ENCODE data around the gene PTPRM. TPM values are rescaled to one million over a fixed set of nuclear protein-coding genes. Genes with fewer than 3 reads are reported as not detected.

Gene PTPRM
- total and polyA plus RNA-seq, 2 of the 8 experiments (the other 6 are each of a cell fraction or from before 2014, with no cell fraction given), result 4.1 to 7.0 TPM

GRCh38 chr18:7955175-7955574 is 388.1 kb downstream of the PTPRM start:
- Histone ChIP-seq H3K4me2 (ENCODE audit: insufficient read depth in 1 of 2, low read depth in 2 of 2, low read length in 2 of 2) (no peak overlapping the region), H3K9me3 (ENCODE audit: insufficient read depth in 2 of 2, low read depth in 1 of 2, low read length in 1 of 2) (no peaks in the 10 kb centered on the region), H3K14ac (ENCODE audit: insufficient read length) (no peak overlapping the region), H4K91ac (replicated peaks; ENCODE audit: insufficient read length, low read length) (no peak overlapping the region), H3K36me3 (ENCODE audit: control insufficient read depth in 2 of 4, insufficient read depth in 4 of 4, low read length in 3 of 4) (no peaks in the 10 kb centered on the region), H2BK20ac (ENCODE audit: low read length) (no peak overlapping the region), H3K23ac (ENCODE audit: insufficient read length) (no peak overlapping the region), H3K27ac (ENCODE audit: low read depth, low read length) (no peak overlapping the region), H3K23me2 (ENCODE audit: low read depth, low read length) (no peaks in the 10 kb centered on the region), H2AK5ac (ENCODE audit: low read depth, low read length) (no peak overlapping the region), H3K4ac (replicated peaks; ENCODE audit: insufficient read length, low read depth, low read length) (no peak overlapping the region), H4K8ac (ENCODE audit: extremely low read depth, insufficient read depth, low read length) (no peak overlapping the region), H3K79me1 (ENCODE audit: low read depth, low read length) (no peaks in the 10 kb centered on the region), H4K20me1 (replicated peaks in 1 of 2; ENCODE audit: control insufficient read depth in 1 of 2, insufficient read depth in 2 of 2, low read length in 2 of 2) (no peaks in the 10 kb centered on the region), H4K5ac (ENCODE audit: insufficient read length, low read depth, low read length) (no peak overlapping the region), H2BK5ac (ENCODE audit: low read depth, low read length) (no peak overlapping the region), H3K4me1 (replicated peaks in 1 of 4; ENCODE audit: control insufficient read depth in 3 of 4, insufficient read depth in 4 of 4, low read length in 3 of 4) (no peaks in the 10 kb centered on the region; a peak in 1 of 7 replicates), H3K79me2 (ENCODE audit: control insufficient read depth in 1 of 2, insufficient read depth in 2 of 2, low read length in 2 of 2) (no peaks in the 10 kb centered on the region), H2BK12ac (ENCODE audit: low read depth, low read length) (0 out of 2 replicates have a peak overlapping the region, but pooled peaks have one; percentile 28), H2BK15ac (ENCODE audit: low read length) (no peak overlapping the region), H2BK120ac (replicated peaks; ENCODE audit: low read depth, low read length) (no peak overlapping the region), H3K9ac (replicated peaks in 1 of 4; ENCODE audit: extremely low read depth in 1 of 4, low read depth in 3 of 4, low read length in 3 of 4) (no peak overlapping the region), H3K56ac (replicated peaks; ENCODE audit: insufficient read length, low read depth, low read length) (no peak overlapping the region), H3K18ac (ENCODE audit: extremely low read depth, low read length) (no peak overlapping the region), H3K27me3 (replicated peaks in 1 of 4; ENCODE audit: control insufficient read depth in 3 of 4, extremely low read depth in 1 of 4, insufficient read depth in 3 of 4, low read length in 3 of 4) (no peaks in the 10 kb centered on the region), H3K4me3 (ENCODE audit: extremely low read depth in 1 of 4, insufficient read depth in 2 of 4, low read depth in 3 of 4, low read length in 4 of 4) (no peak overlapping the region), H2AFZ (ENCODE audit: low read length) (no peak overlapping the region)
- POLR2A ChIA-PET (ENCODE audit: partially characterized antibody), result no interaction called here
- DNase-seq (ENCODE audit: low read depth in 1 of 2, low spot score in 2 of 2) (no peak), FAIRE-seq (no peak)
- TF ChIP-seq SAP30 (IDR thresholded peaks at IDR 0.05; ENCODE audit: insufficient read depth, insufficient replicate concordance, low read length) (no peak), ATF2 (IDR thresholded peaks at IDR 0.05; ENCODE audit: low read length) (no peak), E2F6 (IDR thresholded peaks at IDR 0.05) (no peak), BACH1 (IDR thresholded peaks at IDR 0.05; ENCODE audit: low read length) (no peak), TCF12 (IDR thresholded peaks at IDR 0.05; ENCODE audit: low read depth, low read length) (no peak), KDM5A (IDR thresholded peaks at IDR 0.05; ENCODE audit: low read length) (no peak), ZNF274 (IDR thresholded peaks at IDR 0.05; ENCODE audit: borderline replicate concordance, extremely low read depth, low read length) (no peak), CBX8 (IDR thresholded peaks at IDR 0.05; ENCODE audit: borderline replicate concordance, low read depth, low read length) (no peak), BRCA1 (IDR thresholded peaks at IDR 0.05; ENCODE audit: low read depth, low read length) (no peak), KDM1A (IDR thresholded peaks at IDR 0.05; ENCODE audit: borderline replicate concordance, low read length) (no peak), TEAD4 (IDR thresholded peaks at IDR 0.05; ENCODE audit: low read depth, low read length) (no peak), POLR2A (IDR thresholded peaks at IDR 0.05; ENCODE audit: control extremely low read depth in 1 of 2, low read depth in 2 of 2, low read length in 2 of 2) (no peak)
- CTCF ChIA-PET (ENCODE audit: partially characterized antibody), result interaction anchor here (0.5 to 1.6 kb wide), 7 partner anchors 11 to 349 kb away, joined by 3 to 7 read pairs (median 3); no protein-coding TSS in a partner anchor
- WGBS, 2 experiments (ENCODE audit: extremely low coverage in 1 of 2, insufficient coverage in 1 of 2, insufficient read length in 1 of 2, insufficient replicate concordance in 2 of 2, low coverage in 1 of 2, low lambda C conversion rate in 2 of 2, missing lambda C conversion rate in 1 of 2), result 93% methylated on average over 7 of the region's 7 CpGs; no CpG with 5 or more reads in 1 of the 2 experiments
